HL-60/S4 treated with retinoic acid at 250 ng/mL for 4 days and 3 days (cell line): ENCODE measurements around the gene DENND4A.
"Not testable (repeated sequence)": the region's sequence is repeated elsewhere in the genome, so short reads cannot be mapped to it uniquely, and the experiment has no call there.

Experiments used
- in situ Hi-C: fragments of 300-500 bp; cut with MboI; formaldehyde crosslinking; loops from 2 replicates; pipeline ENCODE4 v1.7.0; 2022; ENCODE audit warnings: low sequenced_read_pairs

Gene DENND4A

GRCh38 chr15:65819563-65819960, 27.5 kb upstream of the DENND4A start:
- in situ Hi-C loops = no loop called here

- in situ Hi-C loops = no loop called here
Observed at GRCh38 chr15:65818927-65819562, 27.0 kb upstream of the DENND4A start.

- in situ Hi-C loops = no loop called here
Observed at GRCh38 chr15:65816441-65816840, 24.3 kb upstream of the DENND4A start.

- in situ Hi-C loops = not testable (repeated sequence)
Observed at GRCh38 chr15:65816008-65816407, 23.9 kb upstream of the DENND4A start.

- in situ Hi-C loops = not testable (repeated sequence)
Observed at GRCh38 chr15:65814271-65814670, 22.2 kb upstream of the DENND4A start.

GRCh38 chr15:65812916-65813315, 20.8 kb upstream of the DENND4A start:
- in situ Hi-C loops = no loop called here

GRCh38 chr15:65812467-65812866, 20.4 kb upstream of the DENND4A start:
- in situ Hi-C loops = no loop called here

- in situ Hi-C loops = no loop called here
Observed at GRCh38 chr15:65811835-65812234, 19.7 kb upstream of the DENND4A start.

GRCh38 chr15:65811011-65811733, 19.1 kb upstream of the DENND4A start:
- in situ Hi-C loops = not testable (repeated sequence)

GRCh38 chr15:65806397-65806796, 14.3 kb upstream of the DENND4A start:
- in situ Hi-C loops = no loop called here

- in situ Hi-C loops = no loop called here
Observed at GRCh38 chr15:65805019-65805745, 13.1 kb upstream of the DENND4A start.

GRCh38 chr15:65804252-65804931, 12.3 kb upstream of the DENND4A start:
- in situ Hi-C loops = no loop called here

GRCh38 chr15:65801229-65801805, 9.2 kb upstream of the DENND4A start:
- in situ Hi-C loops = no loop called here

GRCh38 chr15:65796610-65797078, 4.6 kb upstream of the DENND4A start:
- in situ Hi-C loops = no loop called here

GRCh38 chr15:65795663-65796216, 3.6 kb upstream of the DENND4A start:
- in situ Hi-C loops = no loop called here

- in situ Hi-C loops = no loop called here
Observed at GRCh38 chr15:65793818-65794104, 1.7 kb upstream of the DENND4A start.

GRCh38 chr15:65792988-65793817, 1.1 kb upstream of the DENND4A start:
- in situ Hi-C loops = no loop called here

GRCh38 chr15:65791335-65792137, 557 bp downstream of the DENND4A start:
- in situ Hi-C loops = no loop called here

GRCh38 chr15:65790694-65791334, 1.3 kb downstream of the DENND4A start:
- in situ Hi-C loops = no loop called here
